GM23338 (cell line): ENCODE measurements around the gene DPYD.

Experiments
- CREB1 ChIP-seq: fragments of 250-450 bp; sonication (Bioruptor Pico); IDR thresholded peaks from 2 replicates; pipeline ENCODE4 v1.5.0; 2020; ENCODE audit warnings: low read depth, mild to moderate bottlenecking, moderate library complexity
- EZH2 ChIP-seq: fragments of 200-600 bp; sonication (generic); IDR thresholded peaks from one replicate; pipeline ENCODE4 v1.8.0; 2017; ENCODE audit warnings: antibody characterized with exemption, mild to moderate bottlenecking, low read depth; ENCODE audit not compliant: unreplicated experiment
- EZH2phosphoT487 ChIP-seq: fragments of 200-600 bp; sonication (generic); IDR thresholded peaks from one replicate; pipeline ENCODE4 v1.8.1; 2018; ENCODE audit warnings: antibody characterized with exemption; ENCODE audit not compliant: unreplicated experiment
- POLR2AphosphoS5 ChIP-seq: IDR thresholded peaks from 2 replicates; pipeline ENCODE4 v1.6.1; 2016; ENCODE audit warnings: antibody characterized with exemption, low read depth
- REST ChIP-seq: IDR thresholded peaks from one replicate; pipeline ENCODE4 v1.6.1; 2018; ENCODE audit warnings: antibody characterized with exemption; ENCODE audit not compliant: unreplicated experiment
- TF ChIP-seq, protein P1 (sequence below), 2 experiments: fragments of 200-600 bp in 1 of 2; sonication (generic) in 1 of 2; conservative IDR thresholded peaks; 2 replicates each; pipeline versions ENCODE4 v1.5.1 to v1.6.1; 2016 to 2017; ENCODE audit warnings: antibody characterized with exemption in 2 of 2, low read depth in 2 of 2, mild to moderate bottlenecking in 2 of 2, moderate library complexity in 1 of 2

- TF ChIP-seq, protein P1, sequence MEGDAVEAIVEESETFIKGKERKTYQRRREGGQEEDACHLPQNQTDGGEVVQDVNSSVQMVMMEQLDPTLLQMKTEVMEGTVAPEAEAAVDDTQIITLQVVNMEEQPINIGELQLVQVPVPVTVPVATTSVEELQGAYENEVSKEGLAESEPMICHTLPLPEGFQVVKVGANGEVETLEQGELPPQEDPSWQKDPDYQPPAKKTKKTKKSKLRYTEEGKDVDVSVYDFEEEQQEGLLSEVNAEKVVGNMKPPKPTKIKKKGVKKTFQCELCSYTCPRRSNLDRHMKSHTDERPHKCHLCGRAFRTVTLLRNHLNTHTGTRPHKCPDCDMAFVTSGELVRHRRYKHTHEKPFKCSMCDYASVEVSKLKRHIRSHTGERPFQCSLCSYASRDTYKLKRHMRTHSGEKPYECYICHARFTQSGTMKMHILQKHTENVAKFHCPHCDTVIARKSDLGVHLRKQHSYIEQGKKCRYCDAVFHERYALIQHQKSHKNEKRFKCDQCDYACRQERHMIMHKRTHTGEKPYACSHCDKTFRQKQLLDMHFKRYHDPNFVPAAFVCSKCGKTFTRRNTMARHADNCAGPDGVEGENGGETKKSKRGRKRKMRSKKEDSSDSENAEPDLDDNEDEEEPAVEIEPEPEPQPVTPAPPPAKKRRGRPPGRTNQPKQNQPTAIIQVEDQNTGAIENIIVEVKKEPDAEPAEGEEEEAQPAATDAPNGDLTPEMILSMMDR (conservative IDR thresholded peaks at IDR 0.05; ENCODE audit: low read depth in 2 of 2) = no peak
- TF ChIP-seq EZH2 (no peak), POLR2AphosphoS5 (no peak), EZH2phosphoT487 (no peak), REST (no peak), CREB1 (CRISPR knock-in tag) (no peak)
These were observed 579.9 kb downstream of the DPYD start for GRCh38 chr1:97340951-97341350.
